H1 (cell line): ENCODE measurements around the gene MTFMT. TPM values are rescaled to one million over a fixed set of nuclear protein-coding genes. Genes with fewer than 3 reads are reported as not detected.

Source experiments
- CTCF ChIA-PET: fragments of 300-600 bp; sonication (Branson Sonifier 250); formaldehyde crosslinking; loops from one replicate; lab custom pipeline; 2021; ENCODE audit not compliant: partially characterized antibody; lab: Charles Lee
- POLR2A ChIA-PET: fragments of 300-600 bp; sonication (Branson Sonifier 250); formaldehyde crosslinking; loops from one replicate; lab custom pipeline; 2021; ENCODE audit warnings: inconsistent platforms; ENCODE audit not compliant: partially characterized antibody; lab: Charles Lee
- DNase-seq, 2 experiments: peaks; one replicate each; pipeline versions ENCODE4 v3.0.0 to v3.0.0-alpha.2; 2010 to 2022; ENCODE audit warnings: low spot score in 2 of 2, low read depth in 1 of 2, mixed read lengths in 1 of 2
- FAIRE-seq: peaks from 2 replicates; lab custom pipeline; 2011; peaks lifted over from hg19 to GRCh38; lab: Jason Lieb, UNC
- H2AFZ ChIP-seq: 2 replicates; pipeline ENCODE4 v1.8.1; 2012; ENCODE audit warnings: low read length, inconsistent platforms
- H2AK5ac ChIP-seq: 2 replicates; pipeline ENCODE4 v1.6.1; 2013; ENCODE audit warnings: low read depth, low read length
- H2BK120ac ChIP-seq: replicated peaks from 2 replicates; pipeline ENCODE3; 2013; ENCODE audit warnings: low read depth, low read length, inconsistent platforms
- H2BK12ac ChIP-seq: 2 replicates; pipeline ENCODE4 v1.6.1; 2013; ENCODE audit warnings: low read depth, low read length
- H2BK15ac ChIP-seq: 2 replicates; pipeline ENCODE4 v1.6.1; 2013; ENCODE audit warnings: low read length
- H2BK20ac ChIP-seq: 2 replicates; pipeline ENCODE4 v1.6.1; 2013; ENCODE audit warnings: low read length
- H2BK5ac ChIP-seq: 2 replicates; pipeline ENCODE4 v1.6.1; 2013; ENCODE audit warnings: low read depth, low read length
- H3K14ac ChIP-seq: 2 replicates; pipeline ENCODE4 v1.6.1; 2013; ENCODE audit warnings: inconsistent platforms; ENCODE audit not compliant: insufficient read length
- H3K18ac ChIP-seq: 2 replicates; pipeline ENCODE4 v1.6.1; 2013; ENCODE audit warnings: low read length; ENCODE audit errors: extremely low read depth
- H3K23ac ChIP-seq: 2 replicates; pipeline ENCODE4 v1.6.1; 2013; ENCODE audit warnings: inconsistent platforms; ENCODE audit not compliant: insufficient read length
- H3K23me2 ChIP-seq: 2 replicates; pipeline ENCODE4 v1.6.1; 2013; ENCODE audit warnings: low read depth, low read length
- H3K27ac ChIP-seq: 2 replicates; pipeline ENCODE4 v1.6.1; 2011; ENCODE audit warnings: low read depth, low read length, inconsistent platforms
- H3K27me3 ChIP-seq, 4 experiments: replicated peaks in 1 of 4; 1 replicate in 1 of 4; 2 replicates in 3 of 4; pipeline versions ENCODE4 v1.6.1 to v1.8.1; 2011 to 2013; ENCODE audit warnings: low read length in 3 of 4, mild to moderate bottlenecking in 3 of 4, inconsistent platforms in 2 of 4, mixed read lengths in 2 of 4, moderate library complexity in 1 of 4; ENCODE audit not compliant: control insufficient read depth in 3 of 4, insufficient read depth in 3 of 4; ENCODE audit errors: extremely low read depth in 1 of 4
- H3K36me3 ChIP-seq, 4 experiments: 2 replicates each; pipeline versions ENCODE4 v1.6.1 to v1.8.1; 2011 to 2013; ENCODE audit warnings: mild to moderate bottlenecking in 4 of 4, low read length in 3 of 4, moderate library complexity in 2 of 4, control low read depth in 1 of 4, inconsistent platforms in 1 of 4; ENCODE audit not compliant: insufficient read depth in 4 of 4, control insufficient read depth in 2 of 4
- H3K4ac ChIP-seq: replicated peaks from 2 replicates; pipeline ENCODE3; 2013; ENCODE audit warnings: low read length, low read depth, mixed read lengths, inconsistent platforms; ENCODE audit not compliant: insufficient read length
- H3K4me1 ChIP-seq, 4 experiments: replicated peaks in 1 of 4; 1 replicate in 1 of 4; 2 replicates in 3 of 4; pipeline versions ENCODE4 v1.6.1 to v1.8.1; 2011 to 2013; ENCODE audit warnings: low read length in 3 of 4, inconsistent platforms in 2 of 4, mixed read lengths in 1 of 4; ENCODE audit not compliant: insufficient read depth in 4 of 4, control insufficient read depth in 3 of 4
- H3K4me2 ChIP-seq, 2 experiments: 2 replicates each; pipeline versions ENCODE4 v1.6.1 to v1.8.1; 2011 to 2013; ENCODE audit warnings: low read depth in 2 of 2, low read length in 2 of 2, control low read depth in 1 of 2, inconsistent platforms in 1 of 2, mild to moderate bottlenecking in 1 of 2; ENCODE audit not compliant: insufficient read depth in 1 of 2
- H3K4me3 ChIP-seq, 4 experiments: fragments of 200-600, 300-600 bp in 1 of 4; sonication (generic), shearing (Covaris generic), sonication (Bioruptor Twin) in 1 of 4; 2 replicates each; pipeline versions ENCODE4 v1.5.1 to v1.8.1; 2011 to 2016; ENCODE audit warnings: low read length in 4 of 4, low read depth in 3 of 4, control low read depth in 2 of 4, inconsistent platforms in 2 of 4, mild to moderate bottlenecking in 2 of 4, mixed read lengths in 1 of 4, moderate library complexity in 1 of 4; ENCODE audit not compliant: insufficient read depth in 2 of 4; ENCODE audit errors: extremely low read depth in 1 of 4
- H3K56ac ChIP-seq: replicated peaks from 2 replicates; pipeline ENCODE3; 2013; ENCODE audit warnings: low read depth, mild to moderate bottlenecking, mixed read lengths, low read length, inconsistent platforms; ENCODE audit not compliant: insufficient read length
- H3K79me1 ChIP-seq: 2 replicates; pipeline ENCODE4 v1.6.1; 2013; ENCODE audit warnings: low read depth, low read length, control low read depth
- H3K79me2 ChIP-seq, 2 experiments: 2 replicates each; pipeline versions ENCODE4 v1.6.1 to v1.8.1; 2012 to 2013; ENCODE audit warnings: low read length in 2 of 2, mild to moderate bottlenecking in 2 of 2, inconsistent platforms in 1 of 2; ENCODE audit not compliant: insufficient read depth in 2 of 2, control insufficient read depth in 1 of 2
- H3K9ac ChIP-seq, 4 experiments: replicated peaks in 1 of 4; 1 replicate in 1 of 4; 2 replicates in 3 of 4; pipeline versions ENCODE4 v1.6.1 to v1.8.1; 2011 to 2013; ENCODE audit warnings: low read depth in 3 of 4, low read length in 3 of 4, control low read depth in 2 of 4, mild to moderate bottlenecking in 2 of 4, moderate library complexity in 2 of 4, inconsistent platforms in 1 of 4; ENCODE audit errors: extremely low read depth in 1 of 4
- H3K9me3 ChIP-seq, 2 experiments: 2 replicates each; pipeline versions ENCODE4 v1.6.1 to v1.8.1; 2012 to 2013; ENCODE audit warnings: mild to moderate bottlenecking in 2 of 2, moderate library complexity in 2 of 2, control low read depth in 1 of 2, inconsistent platforms in 1 of 2, low read depth in 1 of 2, low read length in 1 of 2, mixed read lengths in 1 of 2; ENCODE audit not compliant: insufficient read depth in 2 of 2
- H4K20me1 ChIP-seq, 2 experiments: replicated peaks in 1 of 2; 2 replicates each; pipeline versions ENCODE3 to v1.8.1; 2011 to 2013; ENCODE audit warnings: inconsistent platforms in 2 of 2, low read length in 2 of 2, mild to moderate bottlenecking in 1 of 2; ENCODE audit not compliant: insufficient read depth in 2 of 2, control insufficient read depth in 1 of 2
- H4K5ac ChIP-seq: 2 replicates; pipeline ENCODE4 v1.6.1; 2013; ENCODE audit warnings: low read length, low read depth, mixed read lengths, inconsistent platforms; ENCODE audit not compliant: insufficient read length
- H4K8ac ChIP-seq: 2 replicates; pipeline ENCODE4 v1.8.0; 2013; ENCODE audit warnings: mild to moderate bottlenecking, moderate library complexity, low read length, inconsistent platforms; ENCODE audit not compliant: insufficient read depth; ENCODE audit errors: extremely low read depth
- H4K91ac ChIP-seq: replicated peaks from 2 replicates; pipeline ENCODE3; 2013; ENCODE audit warnings: low read length, mixed read lengths, inconsistent platforms; ENCODE audit not compliant: insufficient read length
- CBX8 ChIP-seq: fragments of 300-800, 300-1000 bp; sonication (generic); IDR thresholded peaks from 2 replicates; pipeline ENCODE4 v1.7.1; 2016; ENCODE audit warnings: low read depth, low read length, borderline replicate concordance
- EGR1 ChIP-seq: IDR thresholded peaks from 2 replicates; pipeline ENCODE4 v1.6.1; 2011; ENCODE audit warnings: low read depth, low read length, borderline replicate concordance
- FOSL1 ChIP-seq: IDR thresholded peaks from 2 replicates; pipeline ENCODE4 v1.6.1; 2011; ENCODE audit warnings: mild to moderate bottlenecking, low read depth, low read length, moderate library complexity; ENCODE audit not compliant: insufficient read depth
- GABPA ChIP-seq: IDR thresholded peaks from 2 replicates; pipeline ENCODE4 v1.6.1; 2011; ENCODE audit warnings: mild to moderate bottlenecking, low read length, moderate library complexity, borderline replicate concordance; ENCODE audit not compliant: insufficient read depth
- HDAC6 ChIP-seq: IDR thresholded peaks from one replicate; pipeline ENCODE4 v1.7.1; 2012; ENCODE audit warnings: low read depth, mild to moderate bottlenecking, inconsistent platforms, low read length, moderate library complexity
- JUND ChIP-seq: IDR thresholded peaks from 2 replicates; pipeline ENCODE4 v1.6.1; 2011; ENCODE audit warnings: mild to moderate bottlenecking, improper control_type of control experiment, low read length
- POLR2AphosphoS5 ChIP-seq: IDR thresholded peaks from 2 replicates; pipeline ENCODE4 v1.6.1; 2011; ENCODE audit warnings: low read depth, low read length
- RAD21 ChIP-seq, 2 experiments: IDR thresholded peaks in 1 of 2; conservative IDR thresholded peaks in 1 of 2; 2 replicates each; pipeline ENCODE4 v1.6.1; 2011; ENCODE audit warnings: low read depth in 2 of 2, low read length in 2 of 2, improper control_type of control experiment in 1 of 2, inconsistent platforms in 1 of 2, mild to moderate bottlenecking in 1 of 2, moderate library complexity in 1 of 2
- SAP30 ChIP-seq: fragments of 300-600 bp; sonication (generic); IDR thresholded peaks from 2 replicates; pipeline ENCODE4 v1.7.1; 2012; ENCODE audit warnings: low read length, moderate library complexity, mild to moderate bottlenecking, inconsistent platforms; ENCODE audit not compliant: insufficient read depth, insufficient replicate concordance
- SUZ12 ChIP-seq: fragments of 200-600 bp; sonication (generic); IDR thresholded peaks from 2 replicates; pipeline ENCODE4 v1.6.1; 2012; ENCODE audit warnings: mild to moderate bottlenecking, inconsistent platforms, low read length, moderate library complexity, mixed read lengths
- YY1 ChIP-seq: IDR thresholded peaks from 2 replicates; pipeline ENCODE4 v1.6.1; 2011; ENCODE audit warnings: low read depth, mild to moderate bottlenecking, low read length
- WGBS, 2 experiments: shearing (Covaris generic) in 1 of 2; methylation state at CpG; one replicate each; pipeline versions ENCODE4 v1.1.6 to v1.1.7; 2013 to 2015; ENCODE audit warnings: low lambda C conversion rate in 2 of 2, mixed read lengths in 2 of 2, inconsistent platforms in 1 of 2, low coverage in 1 of 2, missing lambda C conversion rate in 1 of 2; ENCODE audit not compliant: insufficient replicate concordance in 2 of 2, insufficient coverage in 1 of 2, insufficient read length in 1 of 2; ENCODE audit errors: extremely low coverage in 1 of 2, missing lambda C conversion rate in 1 of 2; 5-methylcytosine and 5-hydroxymethylcytosine counted together
- polyA plus RNA-seq, 7 experiments: library from polyadenylated mRNA; depleted of rRNA in 3 of 7; stranded (reverse) in 5 of 7; unstranded in 2 of 7; fragments of >200 nt in 5 of 7; fragments of 200-250 nt in 2 of 7; gene quantifications; 1 replicate in 5 of 7; 2 replicates in 1 of 7; 4 replicates in 1 of 7; pipeline versions ENCODE4 v1.2.1 to v1.2.3, GENCODE V29; 2011 to 2013; ENCODE audit warnings: missing spikeins in 2 of 7, mixed read lengths in 2 of 7
- total RNA-seq: library from RNA; stranded (reverse); fragmentation: NEBNext Ultra II Directional; extraction: Animal tissue kit (Norgen Biotek cat#: 25700); gene quantifications from 2 replicates; pipeline ENCODE4 v1.2.1, GENCODE V29; 2021
- TF ChIP-seq, protein P1 (sequence below): IDR thresholded peaks from 2 replicates; pipeline ENCODE4 v1.6.1; 2012; ENCODE audit warnings: inconsistent platforms
- TF ChIP-seq, protein P2 (sequence below): IDR thresholded peaks from 2 replicates; pipeline ENCODE4 v1.6.1; 2011; ENCODE audit warnings: low read depth, mild to moderate bottlenecking, low read length; ENCODE audit not compliant: insufficient read depth

The MTFMT gene
- total and polyA plus RNA-seq, 2 of the 8 experiments (the other 6 are each of a cell fraction or from before 2014, with no cell fraction given): 7.7 to 20.8 TPM

DNA sequence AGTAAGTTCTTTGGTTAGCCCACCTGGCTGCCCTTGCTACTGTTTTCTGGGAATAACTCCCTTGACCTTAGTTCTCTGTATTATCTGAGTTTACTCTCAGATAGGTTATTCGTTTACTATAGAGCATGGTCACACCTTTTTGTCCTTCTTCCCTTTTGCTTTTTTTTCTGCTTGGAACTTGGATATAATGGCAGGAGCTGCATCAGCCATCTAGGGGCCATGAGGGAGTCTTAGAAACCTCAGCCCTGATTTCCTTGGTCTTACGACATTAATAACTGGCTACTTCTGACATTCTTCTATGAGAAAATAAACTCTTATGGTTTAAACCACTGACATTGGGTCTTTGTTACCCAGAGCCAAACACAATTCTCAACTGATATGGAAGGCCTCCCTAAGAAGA, 12.3 kb upstream of the MTFMT start:
- H3K23me2 ChIP-seq: no peaks in the 10 kb centered on the region
- H2BK12ac ChIP-seq: no peak overlapping the region
- CTCF ChIA-PET: interaction anchor here (1.0 to 33.2 kb wide), 4 partner anchors 7 to 260 kb away, joined by 3 to 1213 read pairs (median 42); partner anchors contain the start of genes KBTBD13 and RASL12
- H4K5ac ChIP-seq: no peak overlapping the region
- H3K23ac ChIP-seq: no peak overlapping the region
- 97% methylated on average over 2 of the region's 2 CpGs; no CpG with 5 or more reads in 1 of the 2 experiments for WGBS, 2 experiments
- no peak overlapping the region for H2AFZ ChIP-seq
- H2BK5ac ChIP-seq: no peak overlapping the region
- no peak overlapping the region for H3K56ac ChIP-seq
- H2BK120ac ChIP-seq: no peak overlapping the region
- no peak overlapping the region for H3K4me2 ChIP-seq
- no peaks in the 10 kb centered on the region for H3K9me3 ChIP-seq
- H2BK15ac ChIP-seq: no peak overlapping the region
- FAIRE-seq (no peak), DNase-seq (no peak)
- no peak overlapping the region for H3K4ac ChIP-seq
- H3K4me1 ChIP-seq: no peaks in the 10 kb centered on the region; a peak in 1 of 7 replicates
- no peak overlapping the region for H3K27ac ChIP-seq
- no peaks in the 10 kb centered on the region; a peak in 1 of 7 replicates for H3K27me3 ChIP-seq
- H2AK5ac ChIP-seq: no peak overlapping the region
- no peaks in the 10 kb centered on the region for H3K79me1 ChIP-seq
- POLR2A ChIA-PET: interaction anchor here (1.6 kb wide), 1 partner anchor 26 kb away, joined by 4 read pairs; the partner anchor contains the start of gene RASL12
- H3K18ac ChIP-seq: no peak overlapping the region
- H2BK20ac ChIP-seq: no peak overlapping the region
- H4K8ac ChIP-seq: no peak overlapping the region
- H3K4me3 ChIP-seq: no peak overlapping the region
- H4K20me1 ChIP-seq: no peaks in the 10 kb centered on the region
- H3K9ac ChIP-seq: no peak overlapping the region
- no peak overlapping the region for H4K91ac ChIP-seq
- H3K79me2 ChIP-seq: no peaks in the 10 kb centered on the region
- no peaks in the 10 kb centered on the region for H3K36me3 ChIP-seq
- no peak overlapping the region for H3K14ac ChIP-seq
- TF ChIP-seq HDAC6: no peak
- TF ChIP-seq JUND: no peak
- TF ChIP-seq EGR1: no peak
- TF ChIP-seq FOSL1: no peak
- TF ChIP-seq, protein P1, sequence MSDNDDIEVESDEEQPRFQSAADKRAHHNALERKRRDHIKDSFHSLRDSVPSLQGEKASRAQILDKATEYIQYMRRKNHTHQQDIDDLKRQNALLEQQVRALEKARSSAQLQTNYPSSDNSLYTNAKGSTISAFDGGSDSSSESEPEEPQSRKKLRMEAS: no peak
- no peak for TF ChIP-seq POLR2AphosphoS5
- TF ChIP-seq GABPA: no peak
- no peak for TF ChIP-seq RAD21 (IDR thresholded peaks at IDR 0.05 in 1 of 2, conservative IDR thresholded peaks at IDR 0.05 in 1 of 2; ENCODE audit: low read depth in 2 of 2, low read length in 2 of 2)
- no peak for TF ChIP-seq SAP30
- TF ChIP-seq, protein P2, sequence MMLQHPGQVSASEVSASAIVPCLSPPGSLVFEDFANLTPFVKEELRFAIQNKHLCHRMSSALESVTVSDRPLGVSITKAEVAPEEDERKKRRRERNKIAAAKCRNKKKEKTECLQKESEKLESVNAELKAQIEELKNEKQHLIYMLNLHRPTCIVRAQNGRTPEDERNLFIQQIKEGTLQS: no peak
- TF ChIP-seq YY1: no peak
- no peak for TF ChIP-seq SUZ12
- TF ChIP-seq CBX8: no peak
